ENCODE data around the gene GZMM. TPM values are rescaled to one million over a fixed set of nuclear protein-coding genes. Genes with fewer than 3 reads are reported as not detected.

GZMM gene
- total RNA-seq, 2 experiments from 2014 or later: 52.7 to 58.5 TPM

DNA sequence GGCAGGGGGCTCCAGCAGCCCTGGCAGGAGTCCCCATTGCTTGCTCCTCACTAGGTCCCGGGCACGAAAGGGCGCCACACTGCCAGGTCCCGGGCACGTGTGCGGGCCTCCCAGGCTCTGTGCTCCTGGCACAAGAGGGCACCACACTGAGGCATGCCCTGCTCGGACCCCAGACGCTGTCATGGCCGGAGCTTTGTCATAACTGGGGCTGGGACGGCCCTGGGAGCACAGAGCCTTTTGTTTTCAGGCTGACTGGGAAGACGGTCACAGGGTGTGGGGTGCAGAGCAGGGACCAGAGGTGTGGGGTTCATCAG is 35.9 kb downstream of the GZMM start:
- Mint-ChIP-seq H3K36me3 (ENCODE audit: low read depth) (peaks cover 16% of the 10 kb centered on the region), H3K27me3 (no peaks in the 10 kb centered on the region), H3K4me1 (ENCODE audit: low read depth) (peaks cover 24% of the 10 kb centered on the region), H3K4me3 (no peak overlapping the region), H3K9me3 (no peaks in the 10 kb centered on the region), H3K27ac (no peak overlapping the region)
- ATAC-seq (no peak), DNase-seq (no peak)
- CTCF ChIA-PET: no interaction called here
- TF ChIP-seq, protein P1, sequence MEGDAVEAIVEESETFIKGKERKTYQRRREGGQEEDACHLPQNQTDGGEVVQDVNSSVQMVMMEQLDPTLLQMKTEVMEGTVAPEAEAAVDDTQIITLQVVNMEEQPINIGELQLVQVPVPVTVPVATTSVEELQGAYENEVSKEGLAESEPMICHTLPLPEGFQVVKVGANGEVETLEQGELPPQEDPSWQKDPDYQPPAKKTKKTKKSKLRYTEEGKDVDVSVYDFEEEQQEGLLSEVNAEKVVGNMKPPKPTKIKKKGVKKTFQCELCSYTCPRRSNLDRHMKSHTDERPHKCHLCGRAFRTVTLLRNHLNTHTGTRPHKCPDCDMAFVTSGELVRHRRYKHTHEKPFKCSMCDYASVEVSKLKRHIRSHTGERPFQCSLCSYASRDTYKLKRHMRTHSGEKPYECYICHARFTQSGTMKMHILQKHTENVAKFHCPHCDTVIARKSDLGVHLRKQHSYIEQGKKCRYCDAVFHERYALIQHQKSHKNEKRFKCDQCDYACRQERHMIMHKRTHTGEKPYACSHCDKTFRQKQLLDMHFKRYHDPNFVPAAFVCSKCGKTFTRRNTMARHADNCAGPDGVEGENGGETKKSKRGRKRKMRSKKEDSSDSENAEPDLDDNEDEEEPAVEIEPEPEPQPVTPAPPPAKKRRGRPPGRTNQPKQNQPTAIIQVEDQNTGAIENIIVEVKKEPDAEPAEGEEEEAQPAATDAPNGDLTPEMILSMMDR (IDR thresholded peaks at IDR 0.05): no peak
- POLR2A ChIA-PET: interaction anchor here (0.6 kb wide), 1 partner anchor 55 kb away, joined by 3 read pairs; no protein-coding TSS in a partner anchor
- intact Hi-C loops (cut with micrococcal nuclease): loop anchor here (10.0 kb wide), 1 partner anchor 155 kb away; no protein-coding TSS in a partner anchor

DNA sequence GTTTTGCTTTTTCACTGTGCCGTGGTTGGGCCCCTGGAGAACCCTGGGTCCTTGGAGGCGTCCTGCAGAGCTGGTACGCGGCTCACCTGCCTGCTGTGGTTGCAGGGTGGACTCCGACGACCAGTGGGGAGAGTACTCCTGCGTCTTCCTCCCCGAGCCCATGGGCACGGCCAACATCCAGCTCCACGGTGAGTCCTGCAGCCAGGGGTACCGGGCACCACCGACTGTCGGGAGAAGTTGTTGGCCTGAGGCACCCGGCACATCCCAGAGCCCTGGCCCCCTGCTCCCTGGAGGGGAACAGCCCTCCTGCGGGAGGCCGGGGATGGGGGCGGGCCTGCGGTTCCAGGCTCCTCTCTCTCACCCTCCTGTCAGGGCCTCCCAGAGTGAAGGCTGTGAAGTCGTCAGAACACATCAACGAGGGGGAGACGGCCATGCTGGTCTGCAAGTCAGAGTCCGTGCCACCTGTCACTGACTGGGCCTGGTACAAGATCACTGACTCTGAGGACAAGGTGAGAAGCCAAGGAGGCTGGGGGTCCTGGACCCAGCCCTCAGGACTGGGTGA is 36.5 kb downstream of the GZMM start:
- CTCF ChIA-PET: no interaction called here
- DNase-seq: no peak

DNA sequence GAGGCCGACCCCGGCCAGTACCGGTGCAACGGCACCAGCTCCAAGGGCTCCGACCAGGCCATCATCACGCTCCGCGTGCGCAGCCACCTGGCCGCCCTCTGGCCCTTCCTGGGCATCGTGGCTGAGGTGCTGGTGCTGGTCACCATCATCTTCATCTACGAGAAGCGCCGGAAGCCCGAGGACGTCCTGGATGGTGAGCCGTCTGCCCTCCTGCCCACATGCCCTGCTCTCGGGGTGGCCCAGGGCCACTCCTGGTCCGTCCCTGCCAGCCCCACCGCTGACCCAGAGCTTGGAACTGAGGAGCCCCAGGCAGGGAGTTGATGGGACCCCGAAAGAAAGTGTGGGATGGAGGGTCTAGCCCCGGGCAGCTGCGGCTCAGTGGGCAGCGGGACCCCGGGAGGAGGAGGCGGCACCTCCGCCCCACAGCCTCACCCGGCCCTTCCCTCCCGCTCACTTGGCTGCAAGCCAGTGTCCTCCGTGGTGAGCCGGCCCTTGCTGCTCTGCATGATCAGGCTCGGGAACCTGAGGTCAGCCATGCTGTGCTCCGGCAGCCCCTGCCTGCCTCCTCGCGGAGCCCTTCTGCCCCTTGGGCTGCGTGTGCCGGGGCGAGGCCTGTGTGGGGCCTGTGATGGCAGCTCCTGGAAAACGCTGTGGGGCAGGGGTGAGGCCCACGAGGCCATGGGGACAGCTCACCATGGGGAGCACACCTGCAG is 37.7 kb downstream of the GZMM start:
- peaks cover 12% of the 10 kb centered on the region for H3K4me1 Mint-ChIP-seq (ENCODE audit: low read depth)
- DNase-seq (no peak), ATAC-seq (no peak)
- peaks cover 11% of the 10 kb centered on the region for H3K36me3 Mint-ChIP-seq (ENCODE audit: low read depth)
- H3K27ac Mint-ChIP-seq: no peak overlapping the region
- peaks cover 2% of the 10 kb centered on the region for H3K27me3 Mint-ChIP-seq
- CTCF ChIA-PET: no interaction called here
- TF ChIP-seq, protein P1 (IDR thresholded peaks at IDR 0.05): no peak
- POLR2A ChIA-PET: interaction anchor here (1.0 to 1.3 kb wide), 2 partner anchors 9 to 15 kb away, joined by 3 to 5 read pairs; partner anchors contain the start of gene BSG
- H3K4me3 Mint-ChIP-seq: no peak overlapping the region
- intact Hi-C loops (cut with micrococcal nuclease): loop anchor here (10.0 kb wide), 1 partner anchor 153 kb away; no protein-coding TSS in a partner anchor
- no peaks in the 10 kb centered on the region for H3K9me3 Mint-ChIP-seq

More for the DNA sequence above, 36.5 kb downstream of the GZMM start:
- intact Hi-C loops (cut with micrococcal nuclease): loop anchor here (10.0 kb wide), 1 partner anchor 154 kb away; no protein-coding TSS in a partner anchor
- Mint-ChIP-seq H3K36me3 (ENCODE audit: low read depth) (peaks cover 12% of the 10 kb centered on the region), H3K4me3 (no peak overlapping the region), H3K9me3 (no peaks in the 10 kb centered on the region), H3K27ac (no peak overlapping the region), H3K4me1 (ENCODE audit: low read depth) (peaks cover 19% of the 10 kb centered on the region), H3K27me3 (no peaks in the 10 kb centered on the region)
- POLR2A ChIA-PET: interaction anchor here (0.6 kb wide), 1 partner anchor 54 kb away, joined by 3 read pairs; no protein-coding TSS in a partner anchor
- TF ChIP-seq, protein P1 (IDR thresholded peaks at IDR 0.05): no peak
- ATAC-seq: no peak

DNA sequence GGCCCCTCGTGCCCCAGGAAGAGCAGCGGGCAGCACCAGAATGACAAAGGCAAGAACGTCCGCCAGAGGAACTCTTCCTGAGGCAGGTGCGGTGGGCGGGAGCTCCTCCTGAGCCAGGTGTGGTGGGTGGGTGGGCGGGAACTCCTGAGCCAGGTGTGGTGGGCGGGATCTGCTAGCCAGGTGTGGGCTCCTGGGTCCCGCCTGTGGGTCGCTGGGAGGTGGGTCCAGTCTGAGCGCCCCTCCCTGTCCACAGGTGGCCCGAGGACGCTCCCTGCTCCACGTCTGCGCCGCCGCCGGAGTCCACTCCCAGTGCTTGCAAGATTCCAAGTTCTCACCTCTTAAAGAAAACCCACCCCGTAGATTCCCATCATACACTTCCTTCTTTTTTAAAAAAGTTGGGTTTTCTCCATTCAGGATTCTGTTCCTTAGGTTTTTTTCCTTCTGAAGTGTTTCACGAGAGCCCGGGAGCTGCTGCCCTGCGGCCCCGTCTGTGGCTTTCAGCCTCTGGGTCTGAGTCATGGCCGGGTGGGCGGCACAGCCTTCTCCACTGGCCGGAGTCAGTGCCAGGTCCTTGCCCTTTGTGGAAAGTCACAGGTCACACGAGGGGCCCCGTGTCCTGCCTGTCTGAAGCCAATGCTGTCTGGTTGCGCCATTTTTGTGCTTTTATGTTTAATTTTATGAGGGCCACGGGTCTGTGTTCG is 38.8 kb downstream of the GZMM start:
- H3K4me3 Mint-ChIP-seq: no peak overlapping the region
- DNase-seq: no peak
- intact Hi-C loops (cut with micrococcal nuclease): loop anchor here (10.0 kb wide), 1 partner anchor 152 kb away; no protein-coding TSS in a partner anchor
- H3K9me3 Mint-ChIP-seq: no peaks in the 10 kb centered on the region
- ChIA-PET POLR2A (interaction anchor here (0.7 to 2.1 kb wide), 2 partner anchors 10 to 46 kb away, joined by 3 to 7 read pairs; partner anchors contain the start of gene BSG), CTCF (interaction anchor here (0.6 kb wide), 1 partner anchor 155 kb away, joined by 3 read pairs; no protein-coding TSS in a partner anchor)
- peaks cover 8% of the 10 kb centered on the region for H3K36me3 Mint-ChIP-seq (ENCODE audit: low read depth)
- no peak for ATAC-seq
- H3K27me3 Mint-ChIP-seq: peaks cover 2% of the 10 kb centered on the region
- H3K4me1 Mint-ChIP-seq (ENCODE audit: low read depth): peaks cover 6% of the 10 kb centered on the region
- H3K27ac Mint-ChIP-seq: no peak overlapping the region
- TF ChIP-seq, protein P1 (IDR thresholded peaks at IDR 0.05): no peak
